ENCODE data around the gene H6PD.
A peak's percentile ranks its signal among the peaks of the same experiment; 100 is the strongest.

GRCh38 chr1:9293533-9294404 is 59.2 kb downstream of the H6PD start:
- no peak for TF ChIP-seq MAX (CRISPR knock-in tag; IDR thresholded peaks at IDR 0.05)
- TF ChIP-seq PTBP1 (IDR thresholded peaks at IDR 0.05; ENCODE audit: low read depth, low read length), result no peak
- no peak for TF ChIP-seq ILK (tag; IDR thresholded peaks at IDR 0.05; ENCODE audit: borderline replicate concordance, low read depth)
- no peak for TF ChIP-seq CTCF (IDR thresholded peaks at IDR 0.05 in 2 of 3, conservative IDR thresholded peaks at IDR 0.05 in 1 of 3; ENCODE audit: insufficient read depth in 2 of 3, low read depth in 1 of 3, low read length in 3 of 3)
- no peak for TF ChIP-seq ZNF282 (CRISPR knock-in tag; IDR thresholded peaks at IDR 0.05)
- TF ChIP-seq ZNF77 (CRISPR knock-in tag; IDR thresholded peaks at IDR 0.05), result no peak
- no peak for TF ChIP-seq POLR2AphosphoS5 (IDR thresholded peaks at IDR 0.05; ENCODE audit: control insufficient read depth, insufficient read depth, low read depth, low read length)
- TF ChIP-seq ZNF316 (IDR thresholded peaks at IDR 0.05), result peak; percentile 12; the same call in 1 of the 2 replicates
